Endometrial microvascular endothelial cells (primary cell): Measurements from ENCODE around the gene CSTPP1. TPM values are rescaled to one million over a fixed set of nuclear protein-coding genes. Genes with fewer than 3 reads are reported as not detected.

Experiments
- in situ Hi-C: cut with HindIII; loops from 2 replicates; pipeline ENCODE4 v1.10.0; 2017; ENCODE audit warnings: low sequenced_read_pairs, low pct_unique_long_range_greater_than_20kb; ENCODE audit errors: inconsistent ontology term
- total RNA-seq: library from RNA; depleted of rRNA; stranded (reverse); fragments of >200 nt; gene quantifications from one replicate; pipeline ENCODE4 v1.2.3, GENCODE V29; 2015; ENCODE audit errors: inconsistent ontology term

CSTPP1 gene
- total RNA-seq = 24.0 TPM

- in situ Hi-C loops = no loop called here
These were observed at the start of gene CSTPP1 for GRCh38 chr11:46936138-46937110. CSTPP1 (plus strand) TSS chr11:46936761; CDS start chr11:46936806, 45 bp downstream.

- in situ Hi-C loops = no loop called here
These were observed 47.9 kb upstream of the CSTPP1 start for GRCh38 chr11:46888636-46889035.

GRCh38 chr11:46889251-46889650 lies 47.3 kb upstream of the CSTPP1 start:
- in situ Hi-C loops = no loop called here

GRCh38 chr11:46889689-46890475 lies 46.7 kb upstream of the CSTPP1 start:
- in situ Hi-C loops = no loop called here

GRCh38 chr11:46890665-46891064 lies 45.9 kb upstream of the CSTPP1 start:
- in situ Hi-C loops = no loop called here

GRCh38 chr11:46892109-46892508 lies 44.5 kb upstream of the CSTPP1 start:
- in situ Hi-C loops = no loop called here

GRCh38 chr11:46892838-46893237 lies 43.7 kb upstream of the CSTPP1 start:
- in situ Hi-C loops = no loop called here

- in situ Hi-C loops = no loop called here
These were observed 42.1 kb upstream of the CSTPP1 start for GRCh38 chr11:46894506-46894905.

- in situ Hi-C loops = no loop called here
These were observed 41.6 kb upstream of the CSTPP1 start for GRCh38 chr11:46894961-46895360.

GRCh38 chr11:46895821-46896220 lies 40.7 kb upstream of the CSTPP1 start:
- in situ Hi-C loops = no loop called here

GRCh38 chr11:46896719-46897406 lies 39.7 kb upstream of the CSTPP1 start:
- in situ Hi-C loops = no loop called here

GRCh38 chr11:46898396-46899095 lies 38.0 kb upstream of the CSTPP1 start:
- in situ Hi-C loops = no loop called here

GRCh38 chr11:46899501-46900025 lies 37.0 kb upstream of the CSTPP1 start:
- in situ Hi-C loops = no loop called here

- in situ Hi-C loops = no loop called here
These were observed 36.3 kb upstream of the CSTPP1 start for GRCh38 chr11:46900091-46900746.

- in situ Hi-C loops = no loop called here
These were observed 35.4 kb upstream of the CSTPP1 start for GRCh38 chr11:46901156-46901555.

- in situ Hi-C loops = no loop called here
These were observed 33.9 kb upstream of the CSTPP1 start for GRCh38 chr11:46902694-46903093.

GRCh38 chr11:46903846-46904245 lies 32.7 kb upstream of the CSTPP1 start:
- in situ Hi-C loops = no loop called here

- in situ Hi-C loops = no loop called here
These were observed 30.8 kb upstream of the CSTPP1 start for GRCh38 chr11:46905806-46906205.
